Measurements from ENCODE around the gene CITED4.
A peak's percentile ranks its signal among the peaks of the same experiment; 100 is the strongest.

CITED4 gene

DNA sequence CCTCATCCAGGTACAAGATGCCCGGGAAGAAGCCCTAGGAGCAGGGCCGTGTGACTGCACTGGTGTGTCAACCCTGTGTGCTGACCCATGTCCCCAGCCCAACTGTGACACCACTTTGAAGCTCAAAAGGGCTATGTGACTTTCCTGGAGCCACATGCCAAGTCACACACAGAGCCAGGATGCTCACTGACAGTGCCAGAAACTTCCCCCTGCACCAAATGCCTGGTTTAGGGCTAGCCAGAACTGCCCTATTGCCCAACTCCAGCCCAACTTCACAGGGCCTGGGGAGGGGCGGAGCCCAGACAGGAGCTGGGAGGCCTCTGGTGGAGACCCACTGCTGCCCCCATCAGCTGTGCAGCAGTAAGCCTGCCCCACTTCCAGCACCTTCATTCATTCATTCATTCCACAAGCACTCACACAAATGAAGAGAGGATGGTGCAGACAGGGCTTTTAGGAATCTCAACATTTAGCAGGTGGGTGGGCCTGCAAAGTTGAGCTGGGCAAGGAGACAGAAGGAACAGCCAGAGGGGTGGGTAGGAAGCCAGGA, 41.8 kb downstream of the CITED4 start:
- H3K4me3 ChIP-seq (ENCODE audit: extremely low read depth, insufficient read depth, low read length, poor library complexity, severe bottlenecking) = no peak overlapping the region
- no peaks in the 10 kb centered on the region for H3K36me3 ChIP-seq (ENCODE audit: control insufficient read depth, insufficient read depth, low read length)
- peaks cover 26% of the 10 kb centered on the region for H3K4me1 ChIP-seq (ENCODE audit: control insufficient read depth, insufficient read depth, low read length, poor library complexity, severe bottlenecking)
- 88 to 96% methylated on average over 3 of the region's 3 CpGs for WGBS, 2 experiments (ENCODE audit: insufficient coverage in 2 of 2)
- no peaks in the 10 kb centered on the region for H3K9me3 ChIP-seq (ENCODE audit: control insufficient read depth, low read length)
- H3K27ac ChIP-seq (ENCODE audit: low read depth, low read length, severe bottlenecking) = no peak overlapping the region

DNA sequence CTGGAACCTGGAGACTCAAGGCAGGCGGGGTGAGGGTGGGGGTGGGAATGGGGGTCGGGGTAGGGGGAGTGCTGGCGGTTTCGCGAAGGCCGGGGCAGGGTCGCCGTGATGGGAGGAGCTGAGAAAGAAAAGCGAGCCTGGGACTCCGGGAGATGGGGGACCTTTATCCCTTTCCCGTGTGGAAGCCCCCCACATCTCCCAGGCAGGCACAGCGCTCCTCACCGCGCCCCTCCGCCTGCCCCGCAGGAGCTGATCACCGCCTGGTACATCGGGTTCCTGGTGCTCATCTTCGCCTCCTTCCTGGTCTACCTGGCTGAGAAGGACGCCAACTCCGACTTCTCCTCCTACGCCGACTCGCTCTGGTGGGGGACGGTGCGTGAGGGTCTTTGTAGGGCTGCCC, 43.1 kb downstream of the CITED4 start:
- H3K4me3 ChIP-seq (ENCODE audit: extremely low read depth, insufficient read depth, low read length, poor library complexity, severe bottlenecking) = no peak overlapping the region
- H3K9me3 ChIP-seq (ENCODE audit: control insufficient read depth, low read length) = no peaks in the 10 kb centered on the region
- H3K36me3 ChIP-seq (ENCODE audit: control insufficient read depth, insufficient read depth, low read length) = no peaks in the 10 kb centered on the region
- H3K4me1 ChIP-seq (ENCODE audit: control insufficient read depth, insufficient read depth, low read length, poor library complexity, severe bottlenecking) = peaks cover 14% of the 10 kb centered on the region
- WGBS, 2 experiments (ENCODE audit: insufficient coverage in 2 of 2) = 77 to 84% methylated on average over 20 to 25 of the region's 26 CpGs
- H3K27ac ChIP-seq (ENCODE audit: low read depth, low read length, severe bottlenecking) = no peak overlapping the region

DNA sequence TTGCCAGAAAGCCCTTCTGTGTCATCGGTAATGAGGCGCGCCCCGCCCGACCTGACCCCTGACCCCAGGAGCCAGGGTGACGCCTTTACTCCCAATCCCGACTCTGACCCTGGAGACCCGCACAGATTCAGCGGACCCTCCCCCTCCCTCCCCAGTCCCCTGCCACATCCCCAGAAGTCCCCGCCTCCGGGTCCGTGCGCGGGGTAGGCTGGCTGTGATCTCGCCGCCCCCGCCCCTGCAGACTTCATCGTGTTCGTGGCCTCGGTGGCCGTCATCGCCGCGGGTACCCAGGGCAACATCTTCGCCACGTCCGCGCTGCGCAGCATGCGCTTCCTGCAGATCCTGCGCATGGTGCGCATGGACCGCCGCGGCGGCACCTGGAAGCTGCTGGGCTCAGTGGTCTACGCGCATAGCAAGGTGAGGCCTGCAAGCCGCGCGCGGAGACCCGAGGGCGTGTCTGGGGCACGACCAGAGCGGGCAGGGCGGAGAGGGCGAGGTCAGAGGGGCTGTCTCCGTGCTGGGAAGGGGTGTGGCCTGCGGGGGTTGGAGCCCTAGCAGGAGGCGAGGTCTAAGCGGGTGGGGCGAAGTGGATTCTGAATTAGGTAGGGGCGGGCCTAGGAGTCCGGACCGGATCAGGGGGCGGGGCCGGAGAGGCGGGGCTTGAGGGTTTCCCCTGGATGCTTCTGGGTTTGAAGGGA, 43.8 kb downstream of the CITED4 start:
- H3K36me3 ChIP-seq (ENCODE audit: control insufficient read depth, insufficient read depth, low read length) = no peaks in the 10 kb centered on the region

DNA sequence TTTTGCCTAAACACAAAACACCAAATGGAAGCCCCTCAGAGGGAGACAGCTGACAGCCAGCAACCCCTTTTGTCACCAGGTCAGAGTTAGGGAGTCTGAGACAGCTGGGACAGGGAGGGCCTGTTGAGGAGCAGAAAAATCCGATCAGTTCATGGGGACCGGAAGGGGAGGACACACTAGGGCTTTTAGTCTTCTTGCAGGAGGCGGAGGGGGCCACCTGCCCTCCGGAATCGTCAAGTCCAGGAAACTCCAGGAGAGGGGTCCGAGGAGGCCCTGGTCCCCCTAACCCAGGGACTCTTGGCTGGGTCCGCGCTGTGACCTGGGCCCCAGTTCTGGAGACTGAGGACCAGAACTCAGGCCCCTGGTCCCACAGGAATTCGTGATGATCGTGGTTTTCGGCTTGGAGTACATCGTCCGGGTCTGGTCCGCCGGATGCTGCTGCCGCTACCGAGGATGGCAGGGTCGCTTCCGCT, 44.3 kb downstream of the CITED4 start:
- H3K36me3 ChIP-seq (ENCODE audit: control insufficient read depth, insufficient read depth, low read length) = no peaks in the 10 kb centered on the region
- 39 to 41% methylated on average over 18 to 19 of the region's 19 CpGs for WGBS, 2 experiments (ENCODE audit: insufficient coverage in 2 of 2)
- no peaks in the 10 kb centered on the region for H3K9me3 ChIP-seq (ENCODE audit: control insufficient read depth, low read length)
- peak overlapping the region; percentile 35 for H3K4me3 ChIP-seq (ENCODE audit: extremely low read depth, insufficient read depth, low read length, poor library complexity, severe bottlenecking)
- peaks cover 13% of the 10 kb centered on the region for H3K4me1 ChIP-seq (ENCODE audit: control insufficient read depth, insufficient read depth, low read length, poor library complexity, severe bottlenecking)
- H3K27ac ChIP-seq (ENCODE audit: low read depth, low read length, severe bottlenecking) = no peak overlapping the region

More for the DNA sequence above, 43.8 kb downstream of the CITED4 start:
- H3K9me3 ChIP-seq (ENCODE audit: control insufficient read depth, low read length) = no peaks in the 10 kb centered on the region
- no peak overlapping the region for H3K27ac ChIP-seq (ENCODE audit: low read depth, low read length, severe bottlenecking)
- WGBS, 2 experiments (ENCODE audit: insufficient coverage in 2 of 2) = 1 to 3% methylated on average over 50 to 53 of the region's 59 CpGs
- peaks cover 13% of the 10 kb centered on the region for H3K4me1 ChIP-seq (ENCODE audit: control insufficient read depth, insufficient read depth, low read length, poor library complexity, severe bottlenecking)
- H3K4me3 ChIP-seq (ENCODE audit: extremely low read depth, insufficient read depth, low read length, poor library complexity, severe bottlenecking) = peak overlapping the region; percentile 35

DNA sequence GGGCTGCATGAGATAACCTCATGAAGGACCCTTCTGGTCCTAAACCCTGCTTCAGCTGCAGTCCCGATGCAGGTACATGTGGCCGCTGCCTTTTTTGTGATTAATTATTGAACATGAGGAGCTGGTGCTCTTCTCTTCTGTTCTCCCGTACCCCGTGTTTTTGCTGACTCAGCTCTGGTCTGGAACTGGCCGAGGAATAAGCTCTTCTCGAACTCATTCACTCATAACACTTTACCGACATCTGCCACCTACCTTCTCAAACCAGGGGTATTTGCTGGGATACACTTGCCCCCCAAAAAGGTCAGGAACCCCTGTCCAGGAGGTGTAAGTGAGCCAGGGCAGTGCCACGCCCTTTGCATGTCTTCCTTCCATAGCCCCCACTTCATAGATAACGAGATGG, 46.7 kb downstream of the CITED4 start:
- no peaks in the 10 kb centered on the region for H3K36me3 ChIP-seq (ENCODE audit: control insufficient read depth, insufficient read depth, low read length)
- H3K4me1 ChIP-seq (ENCODE audit: control insufficient read depth, insufficient read depth, low read length, poor library complexity, severe bottlenecking) = peaks cover 2% of the 10 kb centered on the region
- H3K9me3 ChIP-seq (ENCODE audit: control insufficient read depth, low read length) = no peaks in the 10 kb centered on the region
- no peak overlapping the region for H3K27ac ChIP-seq (ENCODE audit: low read depth, low read length, severe bottlenecking)
- no peak overlapping the region for H3K4me3 ChIP-seq (ENCODE audit: extremely low read depth, insufficient read depth, low read length, poor library complexity, severe bottlenecking)
- WGBS, 2 experiments (ENCODE audit: insufficient coverage in 2 of 2) = 85 to 89% methylated on average over 9 of the region's 9 CpGs

All from mesodermal cell (in vitro differentiated cells).